Esophagus squamous epithelium (tissue), 4 donors: ENCODE measurements around the gene SMIM32.

Experiments used
- CTCF ChIP-seq, 6 experiments: fragments of 450-650 bp in 4 of 6; fragments of 200-600 bp in 2 of 6; sonication (generic) in 2 of 6; IDR thresholded peaks; one replicate each; pipeline ENCODE4 v1.5.1; 2016 to 2019; ENCODE audit warnings: antibody characterized with exemption in 6 of 6, mild to moderate bottlenecking in 4 of 6, moderate library complexity in 4 of 6
- POLR2A ChIP-seq, 4 donors: fragments of 450-650 bp; IDR thresholded peaks; one replicate each; pipeline ENCODE4 v1.6.1; 2017; ENCODE audit warnings: antibody characterized with exemption in 4 of 4, mild to moderate bottlenecking in 4 of 4, moderate library complexity in 3 of 4

- TF ChIP-seq CTCF (IDR thresholded peaks at IDR 0.05), result no peak
- TF ChIP-seq POLR2A (IDR thresholded peaks at IDR 0.05), result no peak
These were observed 467 bp upstream of the SMIM32 start for GRCh38 chr5:136193322-136193935.
